Left renal cortex interstitium (tissue), 4 donors: ENCODE results near the gene PROM1. TPM values are rescaled to one million over a fixed set of nuclear protein-coding genes. Genes with fewer than 3 reads are reported as not detected.

Experiments
- DNase-seq, 4 donors: peaks; one replicate each; pipeline ENCODE4 v3.0.0-alpha.2; 2013; ENCODE audit warnings: low read depth in 4 of 4, low spot score in 2 of 4, missing footprints in 1 of 4
- polyA plus RNA-seq, 4 donors: library from polyadenylated mRNA; unstranded; fragments of 120-200 nt; gene quantifications; one replicate each; pipeline ENCODE4 v1.2.1, GENCODE V29; 2013; ENCODE audit not compliant: insufficient read length in 4 of 4

Gene PROM1
- polyA plus RNA-seq, 4 donors = 31.4 to 45.8 (median 42.2) TPM

DNA sequence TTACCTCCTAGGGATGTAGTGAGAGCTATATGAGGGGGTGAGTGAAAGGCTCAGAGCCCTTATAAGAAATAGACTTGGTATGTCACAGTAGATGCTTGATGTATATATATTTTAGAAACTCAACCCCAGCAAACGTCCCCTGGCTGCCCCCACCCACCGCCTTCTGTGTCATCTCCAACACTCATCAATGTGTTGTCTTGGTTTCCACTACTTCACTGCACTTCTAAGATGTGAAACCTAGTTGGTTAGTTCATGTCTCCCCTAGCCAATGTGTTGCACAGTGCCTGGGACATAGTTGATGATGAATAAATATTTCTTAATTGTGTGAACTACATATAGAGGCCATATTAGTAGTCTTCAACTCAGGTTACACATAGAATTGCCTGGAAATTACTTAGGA is 125.3 kb downstream of the PROM1 start:
- no peak for DNase-seq

GRCh38 chr4:15956179-15956850 is 127.5 kb downstream of the PROM1 start:
- peak in 1 of 4 donors; percentile 33 for DNase-seq

- DNase-seq = no peak
Measured at GRCh38 chr4:15955670-15956069, 128.2 kb downstream of the PROM1 start.

- no peak for DNase-seq
Measured at GRCh38 chr4:15953625-15954024, 130.2 kb downstream of the PROM1 start.

- DNase-seq = no peak
Measured at GRCh38 chr4:15951781-15952180, 132.0 kb downstream of the PROM1 start.

DNA sequence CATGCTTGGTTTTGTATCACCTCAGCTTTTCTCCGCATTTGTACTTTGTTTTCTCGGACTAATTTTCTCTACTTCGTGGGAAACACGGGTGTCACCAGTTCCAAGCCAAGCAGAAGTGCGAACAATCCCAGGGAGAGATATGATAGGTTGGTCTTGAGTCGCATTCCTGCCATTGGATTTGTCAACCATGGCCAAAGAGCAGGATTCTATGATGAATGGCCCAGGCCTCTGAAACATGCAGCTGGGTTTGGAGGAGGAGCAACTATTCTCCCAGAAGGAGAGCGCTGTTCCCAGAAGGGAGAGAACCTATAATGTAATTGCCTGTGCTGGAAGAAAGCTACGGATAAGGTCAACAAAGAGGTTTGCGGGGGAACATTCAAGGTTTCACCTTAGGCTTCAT is 135.0 kb downstream of the PROM1 start:
- DNase-seq = no peak

GRCh38 chr4:15947684-15948083 is 136.1 kb downstream of the PROM1 start:
- no peak for DNase-seq

- no peak for DNase-seq
Measured at GRCh38 chr4:15945516-15945915, 138.3 kb downstream of the PROM1 start.

- no peak for DNase-seq
Measured at GRCh38 chr4:15944895-15945294, 138.9 kb downstream of the PROM1 start.

- DNase-seq = no peak
Measured at GRCh38 chr4:15942283-15942682, 141.5 kb downstream of the PROM1 start.

DNA sequence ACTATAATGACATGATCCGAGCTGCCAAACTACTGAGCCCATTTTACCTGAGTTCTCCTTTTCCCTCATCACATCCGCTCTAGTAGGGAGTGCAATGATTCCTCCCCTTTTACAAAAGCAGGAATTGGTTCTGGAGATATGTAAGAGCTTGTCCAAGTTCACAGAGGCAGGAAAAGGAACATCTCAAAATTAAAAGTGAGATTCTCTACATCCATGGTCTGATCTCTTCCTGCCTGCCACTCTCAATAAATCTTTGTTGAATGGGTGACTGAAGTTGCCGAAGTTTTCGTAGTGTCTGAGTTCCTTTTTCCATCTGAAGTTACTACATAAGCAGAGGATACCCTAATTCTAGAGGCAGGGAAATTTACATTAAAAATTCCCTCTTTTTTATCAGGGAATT is 145.2 kb downstream of the PROM1 start, which contains the start of gene FGFBP1:
Gene FGFBP1, minus strand, starts transcription at position 101 of the 400 bp plus-strand sequence. CDS start 2,108 bp downstream, outside the sequence.
- no peak for DNase-seq

- no peak for DNase-seq
Measured at GRCh38 chr4:15938182-15938581, 145.6 kb downstream of the PROM1 start.

- DNase-seq = no peak
Measured at GRCh38 chr4:15936495-15936894, 147.3 kb downstream of the PROM1 start.

- no peak for DNase-seq
Measured at GRCh38 chr4:15935504-15936402, 148.1 kb downstream of the PROM1 start.

DNA sequence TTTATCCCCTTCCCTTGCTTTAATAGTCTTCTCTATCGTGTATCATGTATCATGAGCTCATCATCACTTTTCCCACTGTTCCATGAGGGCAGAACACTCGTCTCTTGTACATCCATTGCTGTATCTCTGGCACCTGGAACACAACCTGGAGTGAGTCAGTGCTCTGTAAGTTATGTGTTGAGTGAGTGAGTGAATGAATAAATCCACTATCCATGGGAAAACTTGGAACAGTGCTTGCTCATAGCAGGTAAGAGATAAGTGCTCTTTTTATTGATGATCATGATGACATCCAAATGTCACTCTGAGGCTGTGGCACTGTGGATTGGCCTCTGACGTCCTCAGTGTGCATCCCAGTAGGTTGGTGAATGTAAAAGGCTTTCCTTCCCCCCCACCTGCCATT is 149.6 kb downstream of the PROM1 start:
- no peak for DNase-seq

GRCh38 chr4:15931451-15932210 is 152.2 kb downstream of the PROM1 start:
- no peak for DNase-seq

- no peak for DNase-seq
Measured at GRCh38 chr4:15930314-15930713, 153.5 kb downstream of the PROM1 start.

GRCh38 chr4:15929540-15929939 is 154.3 kb downstream of the PROM1 start:
- no peak for DNase-seq

DNA sequence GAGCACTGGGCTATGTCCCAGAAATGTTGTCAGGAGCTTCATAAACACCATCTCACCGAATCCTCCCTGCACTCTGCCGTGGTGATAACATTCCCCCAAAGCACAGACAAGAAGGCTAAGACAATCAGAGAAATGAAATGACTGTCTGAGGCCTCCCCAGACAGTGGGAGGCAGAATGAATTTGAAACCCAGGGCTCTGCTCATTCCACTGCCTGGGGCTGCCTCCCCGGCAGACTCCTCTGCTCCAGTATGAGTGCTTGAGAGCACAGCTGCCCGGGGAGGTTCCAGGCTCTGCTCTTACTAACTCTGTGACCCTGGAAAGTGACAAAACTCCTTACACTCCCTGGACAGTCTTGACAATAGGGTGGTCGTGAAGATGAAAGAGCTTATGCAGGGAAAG is 154.9 kb downstream of the PROM1 start:
- no peak for DNase-seq

GRCh38 chr4:15926486-15926885 is 157.3 kb downstream of the PROM1 start:
- DNase-seq = no peak

- no peak for DNase-seq
Measured at GRCh38 chr4:15925830-15926229, 158.0 kb downstream of the PROM1 start.
